Mammary epithelial cell (primary cell): ENCODE measurements around the gene ZCCHC8.
"Not testable (repeated sequence)": the region's sequence is repeated elsewhere in the genome, so short reads cannot be mapped to it uniquely, and the experiment has no call there.

Experiments
- CTCF ChIP-seq, 2 donors: IDR thresholded peaks in 1 of 2; conservative IDR thresholded peaks in 1 of 2; 2 replicates each; pipeline ENCODE4 v1.5.1; 2011 to 2012; ENCODE audit warnings: inconsistent platforms in 2 of 2, low read length in 2 of 2, mild to moderate bottlenecking in 2 of 2, control low read depth in 1 of 2, low read depth in 1 of 2; ENCODE audit not compliant: insufficient read depth in 1 of 2; ENCODE audit errors: extremely low read depth in 1 of 2
- EZH2 ChIP-seq: IDR thresholded peaks from 2 replicates; pipeline ENCODE4 v1.6.1; 2012; ENCODE audit warnings: low read length, inconsistent platforms, borderline replicate concordance

GRCh38 chr12:122493222-122493621 lies 7.5 kb downstream of the ZCCHC8 start:
- not testable (repeated sequence) for TF ChIP-seq CTCF (conservative IDR thresholded peaks at IDR 0.05 in 1 of 2, IDR thresholded peaks at IDR 0.05 in 1 of 2; ENCODE audit: extremely low read depth in 1 of 2, insufficient read depth in 1 of 2, low read depth in 1 of 2, low read length in 2 of 2); EZH2
